ENCODE measurements around the gene RELL2.
A peak's percentile ranks its signal among the peaks of the same experiment; 100 is the strongest.
"Not testable (repeated sequence)": the region's sequence is repeated elsewhere in the genome, so short reads cannot be mapped to it uniquely, and the experiment has no call there.

Gene RELL2

DNA sequence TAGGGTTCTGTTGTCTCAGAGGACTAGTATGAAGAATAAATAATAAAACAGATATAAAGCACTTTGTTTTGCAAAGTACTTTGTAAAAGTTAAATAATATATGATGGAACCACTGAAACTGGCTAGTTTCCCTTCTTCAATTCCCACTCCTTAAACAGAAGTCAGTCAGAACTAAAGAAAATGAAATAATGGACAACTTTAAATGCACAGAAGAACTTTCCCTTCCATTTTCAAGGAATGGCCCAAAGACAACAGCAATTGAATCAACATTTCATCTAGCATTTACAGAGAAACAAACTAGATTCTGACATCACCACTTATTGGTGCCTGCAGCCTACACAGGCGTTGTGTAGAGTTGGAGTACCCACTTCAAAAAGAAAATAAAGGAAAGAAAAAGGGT lies 34.2 kb upstream of the RELL2 start:
- TF ChIP-seq, protein P1, sequence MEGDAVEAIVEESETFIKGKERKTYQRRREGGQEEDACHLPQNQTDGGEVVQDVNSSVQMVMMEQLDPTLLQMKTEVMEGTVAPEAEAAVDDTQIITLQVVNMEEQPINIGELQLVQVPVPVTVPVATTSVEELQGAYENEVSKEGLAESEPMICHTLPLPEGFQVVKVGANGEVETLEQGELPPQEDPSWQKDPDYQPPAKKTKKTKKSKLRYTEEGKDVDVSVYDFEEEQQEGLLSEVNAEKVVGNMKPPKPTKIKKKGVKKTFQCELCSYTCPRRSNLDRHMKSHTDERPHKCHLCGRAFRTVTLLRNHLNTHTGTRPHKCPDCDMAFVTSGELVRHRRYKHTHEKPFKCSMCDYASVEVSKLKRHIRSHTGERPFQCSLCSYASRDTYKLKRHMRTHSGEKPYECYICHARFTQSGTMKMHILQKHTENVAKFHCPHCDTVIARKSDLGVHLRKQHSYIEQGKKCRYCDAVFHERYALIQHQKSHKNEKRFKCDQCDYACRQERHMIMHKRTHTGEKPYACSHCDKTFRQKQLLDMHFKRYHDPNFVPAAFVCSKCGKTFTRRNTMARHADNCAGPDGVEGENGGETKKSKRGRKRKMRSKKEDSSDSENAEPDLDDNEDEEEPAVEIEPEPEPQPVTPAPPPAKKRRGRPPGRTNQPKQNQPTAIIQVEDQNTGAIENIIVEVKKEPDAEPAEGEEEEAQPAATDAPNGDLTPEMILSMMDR (IDR thresholded peaks at IDR 0.05; ENCODE audit: borderline replicate concordance, control extremely low read depth, extremely low read depth, insufficient read depth, missing control alignments) = no peak
- in situ Hi-C loops (cut with MboI; ENCODE audit: low sequenced_read_pairs, unreplicated experiment) = no loop called here
- no peak for DNase-seq (ENCODE audit: low spot score)

- DNase-seq (ENCODE audit: low spot score) = no peak
These were observed 32.7 kb upstream of the RELL2 start for GRCh38 chr5:141603923-141604717.

DNA sequence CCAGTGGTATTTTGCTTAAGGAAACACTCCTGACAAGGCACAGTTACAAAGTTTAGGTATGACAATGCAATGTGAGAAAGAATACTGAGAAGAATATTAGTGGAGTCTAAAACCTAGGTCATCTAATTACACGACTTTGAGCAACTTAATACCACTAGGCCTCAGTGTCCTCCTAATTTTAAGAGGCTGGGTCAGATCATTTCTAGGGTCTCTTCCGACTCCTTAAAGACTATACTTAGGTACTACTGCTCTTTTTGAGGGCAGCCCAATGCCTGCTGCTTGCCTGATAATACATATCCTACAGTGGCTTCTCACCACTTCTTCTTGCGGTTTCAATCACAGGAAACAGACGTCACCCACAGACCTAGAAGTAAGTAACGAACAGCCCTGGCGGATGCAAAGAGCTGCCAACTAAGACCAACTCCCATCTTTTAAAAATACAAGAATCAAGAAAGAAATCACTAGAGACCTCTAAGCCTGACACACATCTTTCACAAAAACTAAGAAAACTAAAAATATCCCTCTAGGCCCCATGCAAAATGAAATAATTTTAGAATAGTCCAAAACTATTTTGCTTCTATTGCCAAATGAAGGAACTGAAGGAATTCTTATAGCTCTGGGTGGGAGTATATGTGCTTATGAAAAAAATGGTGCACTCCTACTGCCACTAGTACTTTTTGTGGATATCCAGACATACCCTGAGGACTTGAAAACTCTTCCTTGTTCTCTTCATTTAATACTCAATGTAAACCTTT lies 31.1 kb upstream of the RELL2 start:
- in situ Hi-C loops (cut with MboI; ENCODE audit: low sequenced_read_pairs, unreplicated experiment) = no loop called here
- DNase-seq (ENCODE audit: low spot score) = peak; percentile 55
- TF ChIP-seq, protein P1 (IDR thresholded peaks at IDR 0.05; ENCODE audit: borderline replicate concordance, control extremely low read depth, extremely low read depth, insufficient read depth, missing control alignments) = no peak

More at GRCh38 chr5:141603923-141604717, 32.7 kb upstream of the RELL2 start:
- TF ChIP-seq, protein P1 (IDR thresholded peaks at IDR 0.05; ENCODE audit: borderline replicate concordance, control extremely low read depth, extremely low read depth, insufficient read depth, missing control alignments) = no peak
- in situ Hi-C loops (cut with MboI; ENCODE audit: low sequenced_read_pairs, unreplicated experiment) = no loop called here

GRCh38 chr5:141608046-141608445 lies 28.8 kb upstream of the RELL2 start:
- TF ChIP-seq, protein P1 (IDR thresholded peaks at IDR 0.05; ENCODE audit: borderline replicate concordance, control extremely low read depth, extremely low read depth, insufficient read depth, missing control alignments) = no peak
- in situ Hi-C loops (cut with MboI; ENCODE audit: low sequenced_read_pairs, unreplicated experiment) = no loop called here
- DNase-seq (ENCODE audit: low spot score) = no peak

GRCh38 chr5:141608557-141608956 lies 28.2 kb upstream of the RELL2 start:
- in situ Hi-C loops (cut with MboI; ENCODE audit: low sequenced_read_pairs, unreplicated experiment) = no loop called here
- DNase-seq (ENCODE audit: low spot score) = no peak
- TF ChIP-seq, protein P1 (IDR thresholded peaks at IDR 0.05; ENCODE audit: borderline replicate concordance, control extremely low read depth, extremely low read depth, insufficient read depth, missing control alignments) = no peak

DNA sequence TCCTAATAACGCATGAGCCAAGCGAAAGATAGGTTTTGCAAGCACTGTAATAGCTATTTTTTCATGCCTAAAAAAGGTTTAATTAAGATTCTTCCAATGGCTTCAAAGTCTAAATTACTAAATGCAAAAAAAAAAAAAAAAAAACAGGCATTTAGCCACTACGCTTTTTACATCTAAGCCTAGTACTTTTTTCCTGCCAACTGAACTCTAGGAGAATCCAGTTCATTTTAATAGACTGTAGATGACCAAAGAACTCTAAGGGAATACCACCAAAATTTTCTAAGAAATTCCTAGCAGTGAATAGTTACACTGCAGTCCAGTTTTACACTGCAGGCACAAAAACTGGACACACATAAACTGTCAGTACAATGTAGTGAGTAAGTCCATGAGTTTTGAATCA lies 27.8 kb upstream of the RELL2 start:
- TF ChIP-seq, protein P1 (IDR thresholded peaks at IDR 0.05; ENCODE audit: borderline replicate concordance, control extremely low read depth, extremely low read depth, insufficient read depth, missing control alignments) = no peak

GRCh38 chr5:141609921-141610320 lies 26.9 kb upstream of the RELL2 start:
- in situ Hi-C loops (cut with MboI; ENCODE audit: low sequenced_read_pairs, unreplicated experiment); DNase-seq (ENCODE audit: low spot score): not testable (repeated sequence)

More for the DNA sequence above, 27.8 kb upstream of the RELL2 start:
- in situ Hi-C loops (cut with MboI; ENCODE audit: low sequenced_read_pairs, unreplicated experiment) = no loop called here
- DNase-seq (ENCODE audit: low spot score) = no peak
